ENCODE data around the gene TNFRSF19. TPM values are rescaled to one million over a fixed set of nuclear protein-coding genes. Genes with fewer than 3 reads are reported as not detected.

The TNFRSF19 gene
- total RNA-seq, 2 donors from 2014 or later = 5.4 to 6.9 TPM

DNA sequence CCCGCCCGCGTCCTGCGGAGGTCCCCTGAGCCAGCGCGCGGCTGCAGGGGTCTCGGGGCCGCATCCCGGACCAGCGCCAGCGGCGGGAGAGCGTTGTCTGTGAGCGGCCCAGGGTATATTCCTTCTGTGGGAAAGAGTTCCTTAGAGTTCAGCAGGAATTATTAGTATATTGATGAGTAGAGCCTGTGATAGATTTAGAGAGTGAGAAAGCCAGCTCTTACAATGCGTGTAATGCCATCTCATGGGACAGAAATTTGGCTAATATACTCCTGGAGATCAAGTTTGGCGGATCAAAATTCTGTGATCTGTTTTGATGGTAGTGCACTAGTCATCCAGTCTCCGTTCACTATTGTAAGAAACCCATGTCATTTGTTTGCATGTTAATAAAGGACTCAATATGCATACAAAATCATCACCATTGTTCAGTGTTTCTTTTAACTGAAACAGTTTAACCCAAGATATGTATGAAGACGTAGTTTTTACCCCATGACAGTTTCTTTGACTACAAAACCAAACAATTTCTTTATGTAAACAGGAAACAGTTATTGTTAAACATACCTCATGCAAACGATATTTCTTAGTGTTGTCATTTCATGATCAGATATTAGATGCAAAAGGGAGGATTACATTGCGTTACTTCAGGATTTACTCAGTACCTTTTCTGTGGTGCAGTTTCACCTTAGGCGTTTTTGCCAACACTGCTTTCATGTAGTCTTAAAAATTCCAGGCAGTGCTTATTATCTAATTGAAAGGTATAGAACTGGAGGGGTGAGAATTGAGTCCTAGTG lies 9.9 kb downstream of the TNFRSF19 start:
- ATAC-seq (no peak), DNase-seq (no peak)
- H3K4me3 ChIP-seq = peak overlapping the region; percentile 10 to 84
- H3K27ac ChIP-seq = peak overlapping the region; percentile 11 to 94 (median 89)
- intact Hi-C loops (cut with DNase I) = no loop called here
- H3K36me3 ChIP-seq (replicated peaks in 1 of 2; ENCODE audit: insufficient read depth in 1 of 2, low read depth in 2 of 2) = no peaks in the 10 kb centered on the region
- peaks cover 15% of the 10 kb centered on the region for H3K4me1 ChIP-seq
- TF ChIP-seq, protein P1, sequence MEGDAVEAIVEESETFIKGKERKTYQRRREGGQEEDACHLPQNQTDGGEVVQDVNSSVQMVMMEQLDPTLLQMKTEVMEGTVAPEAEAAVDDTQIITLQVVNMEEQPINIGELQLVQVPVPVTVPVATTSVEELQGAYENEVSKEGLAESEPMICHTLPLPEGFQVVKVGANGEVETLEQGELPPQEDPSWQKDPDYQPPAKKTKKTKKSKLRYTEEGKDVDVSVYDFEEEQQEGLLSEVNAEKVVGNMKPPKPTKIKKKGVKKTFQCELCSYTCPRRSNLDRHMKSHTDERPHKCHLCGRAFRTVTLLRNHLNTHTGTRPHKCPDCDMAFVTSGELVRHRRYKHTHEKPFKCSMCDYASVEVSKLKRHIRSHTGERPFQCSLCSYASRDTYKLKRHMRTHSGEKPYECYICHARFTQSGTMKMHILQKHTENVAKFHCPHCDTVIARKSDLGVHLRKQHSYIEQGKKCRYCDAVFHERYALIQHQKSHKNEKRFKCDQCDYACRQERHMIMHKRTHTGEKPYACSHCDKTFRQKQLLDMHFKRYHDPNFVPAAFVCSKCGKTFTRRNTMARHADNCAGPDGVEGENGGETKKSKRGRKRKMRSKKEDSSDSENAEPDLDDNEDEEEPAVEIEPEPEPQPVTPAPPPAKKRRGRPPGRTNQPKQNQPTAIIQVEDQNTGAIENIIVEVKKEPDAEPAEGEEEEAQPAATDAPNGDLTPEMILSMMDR (IDR thresholded peaks at IDR 0.05) = no peak
- TF ChIP-seq POLR2A (IDR thresholded peaks at IDR 0.05) = no peak
- H3K9me3 ChIP-seq = no peaks in the 10 kb centered on the region
- no peaks in the 10 kb centered on the region for H3K27me3 ChIP-seq
- 5 to 7% methylated on average over 16 to 22 of the region's 22 CpGs for WGBS, 2 donors

DNA sequence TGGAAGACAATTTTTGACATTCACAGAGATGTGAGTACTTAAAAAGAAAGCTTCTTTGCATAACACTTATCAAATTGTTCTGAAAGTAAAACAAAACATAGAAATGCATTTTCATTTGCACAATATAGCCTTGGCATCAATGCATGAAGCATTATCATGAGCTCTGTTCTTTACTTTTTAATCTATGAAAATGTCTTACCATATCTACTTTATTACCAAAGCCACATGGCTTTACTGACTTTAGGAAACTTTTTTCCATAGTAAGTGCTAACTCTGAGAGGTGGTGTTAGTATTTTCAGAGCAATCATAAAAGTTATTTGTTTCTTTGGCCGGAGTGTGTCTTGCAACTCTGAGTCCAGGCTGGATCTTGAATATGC lies 10.5 kb downstream of the TNFRSF19 start:
- 72 to 90% methylated on average over 1 of the region's 1 CpG for WGBS, 2 donors
- Histone ChIP-seq H3K9me3 (no peaks in the 10 kb centered on the region), H3K4me1 (peaks cover 15% of the 10 kb centered on the region), H3K27ac (no peak overlapping the region), H3K4me3 (no peak overlapping the region), H3K36me3 (replicated peaks in 1 of 2; ENCODE audit: insufficient read depth in 1 of 2, low read depth in 2 of 2) (no peaks in the 10 kb centered on the region), H3K27me3 (no peaks in the 10 kb centered on the region)
- intact Hi-C loops (cut with DNase I) = no loop called here
- TF ChIP-seq, protein P1 (IDR thresholded peaks at IDR 0.05) = no peak
- no peak for TF ChIP-seq POLR2A (IDR thresholded peaks at IDR 0.05)
- DNase-seq = no peak
- ATAC-seq = no peak

DNA sequence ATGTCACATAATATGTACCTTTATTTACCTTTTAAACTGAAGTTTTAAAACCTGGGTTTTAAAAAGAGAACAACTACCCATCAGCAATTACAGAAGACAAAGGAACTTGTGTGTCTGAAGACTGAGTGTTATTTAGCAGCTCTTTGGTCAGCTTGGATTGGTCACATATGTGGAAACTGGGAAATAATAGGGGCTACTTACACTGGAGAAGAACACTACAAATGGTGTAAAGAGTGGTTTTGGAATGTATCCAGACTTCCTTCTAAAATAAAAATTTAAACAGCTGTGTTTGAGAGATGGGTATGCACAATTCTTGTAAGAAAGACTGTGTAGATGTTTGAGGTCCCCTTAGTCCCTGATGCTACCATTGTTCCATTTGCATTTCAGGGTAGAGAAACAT lies 13.3 kb downstream of the TNFRSF19 start:
- intact Hi-C loops (cut with DNase I) = no loop called here
- H3K9me3 ChIP-seq = no peaks in the 10 kb centered on the region

DNA sequence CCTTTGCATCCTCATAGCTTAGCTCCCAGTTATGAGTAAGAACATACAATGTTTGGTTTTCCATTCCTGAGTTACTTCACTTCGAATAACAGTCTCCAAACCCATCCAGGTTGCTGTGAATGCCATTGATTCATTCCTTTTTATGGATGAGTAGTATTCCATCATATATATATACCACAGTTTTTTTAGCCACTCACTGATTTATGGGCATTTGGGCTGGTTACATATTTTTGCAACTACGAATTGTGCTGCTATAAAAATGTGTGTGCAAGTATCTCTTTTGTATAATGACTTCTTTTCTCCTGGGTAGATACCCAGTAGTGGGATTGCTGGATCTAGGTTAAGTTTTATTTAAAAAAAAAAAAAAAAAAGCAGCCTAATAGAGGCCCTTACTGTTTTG lies 14.1 kb downstream of the TNFRSF19 start:
- Histone ChIP-seq H3K4me1 (peaks cover 8% of the 10 kb centered on the region), H3K36me3 (replicated peaks in 1 of 2; ENCODE audit: insufficient read depth in 1 of 2, low read depth in 2 of 2) (no peaks in the 10 kb centered on the region), H3K27ac (no peak overlapping the region), H3K4me3 (no peak overlapping the region), H3K27me3 (no peaks in the 10 kb centered on the region), H3K9me3 (no peaks in the 10 kb centered on the region)
- WGBS, 2 donors = 37 to 41% methylated on average over 2 of the region's 2 CpGs
- ATAC-seq (no peak), DNase-seq (no peak)
- intact Hi-C loops (cut with DNase I) = no loop called here
- TF ChIP-seq POLR2A (IDR thresholded peaks at IDR 0.05) = no peak
- TF ChIP-seq, protein P1 (IDR thresholded peaks at IDR 0.05) = no peak

More for the DNA sequence above, 13.3 kb downstream of the TNFRSF19 start:
- Histone ChIP-seq H3K27ac (no peak overlapping the region), H3K27me3 (no peaks in the 10 kb centered on the region), H3K36me3 (replicated peaks in 1 of 2; ENCODE audit: insufficient read depth in 1 of 2, low read depth in 2 of 2) (no peaks in the 10 kb centered on the region), H3K4me3 (no peak overlapping the region), H3K4me1 (peaks cover 10% of the 10 kb centered on the region)
- no peak for DNase-seq
- no peak for ATAC-seq
- TF ChIP-seq, protein P1 (IDR thresholded peaks at IDR 0.05) = no peak
- TF ChIP-seq POLR2A (IDR thresholded peaks at IDR 0.05) = no peak

DNA sequence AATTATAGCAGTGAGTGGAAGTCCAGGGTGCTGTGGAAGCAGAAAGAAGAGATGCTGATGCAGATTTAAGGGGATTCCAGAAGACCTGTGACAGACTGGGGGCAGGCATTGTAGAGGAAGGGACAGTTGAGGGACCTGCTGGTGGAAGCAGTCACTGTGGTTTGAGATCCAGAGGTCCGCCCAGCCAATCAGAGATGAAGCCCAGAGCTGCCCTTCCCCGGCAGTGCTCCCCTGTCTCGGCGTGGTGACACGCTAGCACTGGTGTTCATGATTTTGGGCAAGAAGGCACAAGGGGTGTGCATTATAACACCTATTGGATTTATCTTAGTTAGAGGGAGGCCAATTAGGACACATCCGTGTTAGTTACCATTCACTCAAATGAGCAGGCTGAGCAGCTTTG lies 16.1 kb downstream of the TNFRSF19 start:
- TF ChIP-seq, protein P1 (IDR thresholded peaks at IDR 0.05) = no peak
- TF ChIP-seq POLR2A (IDR thresholded peaks at IDR 0.05) = no peak
- H3K4me3 ChIP-seq = no peak overlapping the region
- DNase-seq (no peak), ATAC-seq (no peak)
- no peaks in the 10 kb centered on the region for H3K27me3 ChIP-seq
- H3K36me3 ChIP-seq (replicated peaks in 1 of 2; ENCODE audit: insufficient read depth in 1 of 2, low read depth in 2 of 2) = no peaks in the 10 kb centered on the region
- WGBS, 2 donors = 67 to 93% methylated on average over 2 to 6 of the region's 6 CpGs
- no peaks in the 10 kb centered on the region for H3K4me1 ChIP-seq
- intact Hi-C loops (cut with DNase I) = no loop called here
- H3K27ac ChIP-seq = no peak overlapping the region
- H3K9me3 ChIP-seq = no peaks in the 10 kb centered on the region

Measured in body of pancreas (tissue), 4 donors.